Mesenchymal stem cell (in vitro differentiated cells and primary cell): ENCODE measurements around the gene HIRA.

Experiments used
- DNase-seq: peaks from one replicate; pipeline ENCODE4 v3.0.0-alpha.2; 2013
- H2AFZ ChIP-seq: one replicate; pipeline ENCODE4 v1.6.1; 2013; ENCODE audit warnings: low read depth, mild to moderate bottlenecking, control low read depth, inconsistent platforms, low read length, moderate library complexity
- H2AK5ac ChIP-seq: 2 replicates; pipeline ENCODE4 v1.6.1; 2013; ENCODE audit warnings: low read length, moderate library complexity, mild to moderate bottlenecking, inconsistent platforms; ENCODE audit not compliant: severe bottlenecking
- H2BK120ac ChIP-seq: one replicate; pipeline ENCODE4 v1.6.1; 2013; ENCODE audit warnings: low read depth, mild to moderate bottlenecking, inconsistent platforms, low read length, moderate library complexity
- H2BK12ac ChIP-seq, 2 experiments: one replicate each; pipeline ENCODE4 v1.6.1; 2013; ENCODE audit warnings: inconsistent platforms in 2 of 2, low read length in 2 of 2, mild to moderate bottlenecking in 2 of 2, moderate library complexity in 2 of 2, control low read depth in 1 of 2
- H2BK15ac ChIP-seq: one replicate; pipeline ENCODE4 v1.6.1; 2013; ENCODE audit warnings: mild to moderate bottlenecking, low read depth, inconsistent platforms; ENCODE audit not compliant: poor library complexity, severe bottlenecking
- H2BK5ac ChIP-seq: 2 replicates; pipeline ENCODE4 v1.6.1; 2013; ENCODE audit warnings: low read depth, mild to moderate bottlenecking, low read length, control low read depth, inconsistent platforms; ENCODE audit not compliant: poor library complexity, severe bottlenecking
- H3K14ac ChIP-seq, 2 experiments: one replicate each; pipeline ENCODE4 v1.6.1; 2013; ENCODE audit warnings: inconsistent platforms in 2 of 2, low read length in 2 of 2, control low read depth in 1 of 2, mild to moderate bottlenecking in 1 of 2, moderate library complexity in 1 of 2
- H3K18ac ChIP-seq, 2 experiments: one replicate each; pipeline ENCODE4 v1.6.1; 2013; ENCODE audit warnings: inconsistent platforms in 2 of 2, low read length in 2 of 2, control low read depth in 1 of 2, low read depth in 1 of 2, mild to moderate bottlenecking in 1 of 2
- H3K23ac ChIP-seq, 2 experiments: one replicate each; pipeline ENCODE4 v1.6.1; 2013; ENCODE audit warnings: inconsistent platforms in 2 of 2, low read length in 2 of 2, mild to moderate bottlenecking in 2 of 2, moderate library complexity in 2 of 2, control low read depth in 1 of 2
- H3K27ac ChIP-seq: 2 replicates; pipeline ENCODE4 v1.5.1; 2013; ENCODE audit warnings: mild to moderate bottlenecking, moderate library complexity, low read length, control low read depth, inconsistent platforms; ENCODE audit not compliant: poor library complexity, severe bottlenecking
- H3K27me3 ChIP-seq, 2 experiments: 2 replicates each; pipeline versions ENCODE4 v1.6.1 to v1.7.0; 2013; ENCODE audit warnings: low read length in 2 of 2, mild to moderate bottlenecking in 2 of 2, moderate library complexity in 2 of 2, control low read depth in 1 of 2, inconsistent platforms in 1 of 2; ENCODE audit not compliant: control insufficient read depth in 1 of 2, insufficient read depth in 1 of 2
- H3K36me3 ChIP-seq, 2 experiments: 2 replicates each; pipeline versions ENCODE4 v1.6.1 to v1.7.0; 2013; ENCODE audit warnings: low read length in 2 of 2, control low read depth in 1 of 2, inconsistent platforms in 1 of 2, low read depth in 1 of 2, mild to moderate bottlenecking in 1 of 2; ENCODE audit not compliant: insufficient read depth in 2 of 2, control insufficient read depth in 1 of 2
- H3K4ac ChIP-seq, 2 experiments: one replicate each; pipeline ENCODE4 v1.6.1; 2013; ENCODE audit warnings: inconsistent platforms in 2 of 2, low read length in 2 of 2, mild to moderate bottlenecking in 2 of 2, moderate library complexity in 2 of 2, control low read depth in 1 of 2, low read depth in 1 of 2
- H3K4me1 ChIP-seq: 2 replicates; pipeline ENCODE4 v1.6.1; 2013; ENCODE audit warnings: low read depth, low read length, control low read depth; ENCODE audit not compliant: control insufficient read depth, insufficient read depth
- H3K4me2 ChIP-seq: 2 replicates; pipeline ENCODE4 v1.6.1; 2013; ENCODE audit warnings: low read length, mild to moderate bottlenecking, inconsistent platforms; ENCODE audit not compliant: poor library complexity, severe bottlenecking
- H3K4me3 ChIP-seq, 2 experiments: 2 replicates each; pipeline versions ENCODE4 v1.5.1 to v1.7.0; 2013; ENCODE audit warnings: low read length in 2 of 2, mild to moderate bottlenecking in 2 of 2, control low read depth in 1 of 2, low read depth in 1 of 2; ENCODE audit not compliant: insufficient read depth in 1 of 2
- H3K79me1 ChIP-seq: replicated peaks from 2 replicates; pipeline ENCODE4 v1.6.1; 2013; ENCODE audit warnings: mild to moderate bottlenecking, control low read depth, low read length, inconsistent platforms; ENCODE audit not compliant: poor library complexity, severe bottlenecking
- H3K9ac ChIP-seq: 2 replicates; pipeline ENCODE4 v1.7.0; 2013; ENCODE audit warnings: mild to moderate bottlenecking, low read length, moderate library complexity
- H3K9me3 ChIP-seq: 2 replicates; pipeline ENCODE4 v1.7.0; 2013; ENCODE audit warnings: mild to moderate bottlenecking, low read length; ENCODE audit not compliant: control insufficient read depth
- H4K8ac ChIP-seq: one replicate; pipeline ENCODE4 v1.6.1; 2013; ENCODE audit warnings: inconsistent platforms, mild to moderate bottlenecking, low read length, moderate library complexity
- H4K91ac ChIP-seq: one replicate; pipeline ENCODE4 v1.6.1; 2013; ENCODE audit warnings: mild to moderate bottlenecking, low read length, inconsistent platforms
- WGBS: methylation state at CpG from one replicate; pipeline ENCODE4 v1.1.7; 2013; ENCODE audit warnings: mixed read lengths; 5-methylcytosine and 5-hydroxymethylcytosine counted together

The HIRA gene

DNA sequence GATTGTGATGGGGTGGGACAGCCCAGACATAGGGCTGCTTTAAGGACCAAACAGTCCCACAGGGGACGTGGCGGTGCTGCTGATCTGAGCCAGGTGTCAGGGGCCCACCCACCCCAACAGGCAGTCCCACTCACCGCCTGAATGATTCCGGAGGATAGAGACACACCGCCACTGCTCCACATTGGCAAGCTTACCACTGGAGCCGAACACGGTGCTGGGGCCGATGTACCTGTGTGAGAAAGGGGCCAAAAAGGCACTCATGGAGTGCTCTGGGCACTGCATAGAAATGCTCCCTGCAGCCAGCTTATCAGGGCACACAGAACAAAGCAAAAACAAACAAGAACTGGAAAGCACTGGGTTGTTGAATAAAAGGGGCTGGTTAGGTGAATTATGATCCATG is 25.9 kb downstream of the HIRA start:
- no peak overlapping the region for H2BK15ac ChIP-seq
- H3K18ac ChIP-seq, result no peak overlapping the region
- H3K79me1 ChIP-seq, result peaks cover 40% of the 10 kb centered on the region
- no peak overlapping the region for H3K4me2 ChIP-seq
- H2BK12ac ChIP-seq, result no peak overlapping the region
- H3K14ac ChIP-seq, result no peak overlapping the region
- H3K4ac ChIP-seq, result no peak overlapping the region
- WGBS, result 99% methylated on average over 8 of the region's 8 CpGs
- no peak overlapping the region for H2BK5ac ChIP-seq
- DNase-seq, result no peak
- H2AFZ ChIP-seq, result no peak overlapping the region
- H3K4me3 ChIP-seq, result no peak overlapping the region
- no peak overlapping the region for H4K8ac ChIP-seq
- H3K36me3 ChIP-seq, result peaks cover 41 to 77% of the 10 kb centered on the region in 2 experiments
- H3K4me1 ChIP-seq, result no peaks in the 10 kb centered on the region
- H3K9me3 ChIP-seq, result no peaks in the 10 kb centered on the region
- no peak overlapping the region for H3K27ac ChIP-seq
- H2AK5ac ChIP-seq, result no peak overlapping the region
- no peak overlapping the region for H3K23ac ChIP-seq
- H3K27me3 ChIP-seq, result no peaks in the 10 kb centered on the region
- H4K91ac ChIP-seq, result no peak overlapping the region
- H2BK120ac ChIP-seq, result no peak overlapping the region
- H3K9ac ChIP-seq, result no peak overlapping the region

DNA sequence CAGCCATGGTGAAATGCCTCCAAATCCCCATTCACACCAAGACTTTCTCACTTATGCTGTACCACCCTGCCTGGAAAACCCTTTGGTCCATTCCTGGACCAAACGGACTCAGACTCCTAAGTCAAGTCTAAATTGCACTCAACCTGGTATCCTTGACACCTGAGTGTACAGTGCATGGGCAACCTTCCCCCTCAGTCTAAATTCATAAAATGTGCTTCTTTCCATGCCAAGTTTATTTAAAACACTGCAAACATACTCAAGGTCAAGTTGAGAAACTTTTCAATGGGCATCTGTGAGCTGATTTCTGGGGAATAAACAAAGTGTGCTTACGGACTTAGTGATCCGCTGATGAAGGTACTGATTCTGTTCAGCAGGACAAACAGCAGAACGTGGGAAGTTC is 26.4 kb downstream of the HIRA start:
- DNase-seq, result no peak
- Histone ChIP-seq H3K4me1 (no peaks in the 10 kb centered on the region), H4K91ac (no peak overlapping the region), H2AFZ (no peak overlapping the region), H3K4ac (no peak overlapping the region), H2AK5ac (no peak overlapping the region), H3K9me3 (no peaks in the 10 kb centered on the region), H3K27ac (no peak overlapping the region), H2BK15ac (no peak overlapping the region), H3K14ac (no peak overlapping the region), H3K79me1 (peaks cover 36% of the 10 kb centered on the region), H3K23ac (no peak overlapping the region), H4K8ac (no peak overlapping the region), H3K27me3 (no peaks in the 10 kb centered on the region), H2BK120ac (no peak overlapping the region), H3K18ac (no peak overlapping the region), H3K36me3 (peaks cover 42 to 81% of the 10 kb centered on the region in 2 experiments), H3K9ac (no peak overlapping the region), H2BK12ac (no peak overlapping the region), H3K4me3 (no peak overlapping the region), H2BK5ac (no peak overlapping the region), H3K4me2 (no peak overlapping the region)
- 97% methylated on average over 3 of the region's 4 CpGs for WGBS

DNA sequence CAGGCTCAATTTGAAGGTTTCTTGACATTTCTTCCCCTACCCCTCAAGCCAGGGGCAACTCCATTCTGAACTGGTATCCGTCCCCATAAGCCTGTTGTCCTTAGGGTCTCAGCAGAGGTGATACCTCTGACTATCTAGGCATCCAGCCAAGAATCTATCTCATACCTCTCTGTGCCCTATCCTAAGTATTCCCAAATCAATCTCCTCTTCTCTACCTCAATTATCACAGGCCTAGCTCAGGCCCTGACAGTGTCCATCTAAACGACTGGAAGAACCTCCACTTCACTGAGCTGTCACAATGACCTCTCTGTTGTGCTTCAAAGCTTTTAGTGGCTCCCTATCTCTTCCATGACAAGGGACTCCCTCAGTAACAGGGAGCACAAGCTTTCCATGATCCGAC is 26.9 kb downstream of the HIRA start:
- H2BK15ac ChIP-seq, result no peak overlapping the region
- H4K91ac ChIP-seq, result no peak overlapping the region
- H3K27me3 ChIP-seq, result no peaks in the 10 kb centered on the region
- peaks cover 32% of the 10 kb centered on the region for H3K79me1 ChIP-seq
- no peak overlapping the region for H4K8ac ChIP-seq
- no peak overlapping the region for H2AFZ ChIP-seq
- H3K27ac ChIP-seq, result no peak overlapping the region
- H2AK5ac ChIP-seq, result no peak overlapping the region
- H3K18ac ChIP-seq, result no peak overlapping the region
- no peak overlapping the region for H2BK12ac ChIP-seq
- no peak overlapping the region for H3K23ac ChIP-seq
- no peak overlapping the region for H2BK120ac ChIP-seq
- H3K4me3 ChIP-seq, result no peak overlapping the region
- no peak overlapping the region for H3K4ac ChIP-seq
- 96% methylated on average over 3 of the region's 3 CpGs for WGBS
- no peak for DNase-seq
- H3K14ac ChIP-seq, result no peak overlapping the region
- no peaks in the 10 kb centered on the region for H3K9me3 ChIP-seq
- peaks cover 40 to 81% of the 10 kb centered on the region in 2 experiments for H3K36me3 ChIP-seq
- no peak overlapping the region for H3K4me2 ChIP-seq
- no peak overlapping the region for H2BK5ac ChIP-seq
- H3K9ac ChIP-seq, result no peak overlapping the region
- H3K4me1 ChIP-seq, result no peaks in the 10 kb centered on the region

DNA sequence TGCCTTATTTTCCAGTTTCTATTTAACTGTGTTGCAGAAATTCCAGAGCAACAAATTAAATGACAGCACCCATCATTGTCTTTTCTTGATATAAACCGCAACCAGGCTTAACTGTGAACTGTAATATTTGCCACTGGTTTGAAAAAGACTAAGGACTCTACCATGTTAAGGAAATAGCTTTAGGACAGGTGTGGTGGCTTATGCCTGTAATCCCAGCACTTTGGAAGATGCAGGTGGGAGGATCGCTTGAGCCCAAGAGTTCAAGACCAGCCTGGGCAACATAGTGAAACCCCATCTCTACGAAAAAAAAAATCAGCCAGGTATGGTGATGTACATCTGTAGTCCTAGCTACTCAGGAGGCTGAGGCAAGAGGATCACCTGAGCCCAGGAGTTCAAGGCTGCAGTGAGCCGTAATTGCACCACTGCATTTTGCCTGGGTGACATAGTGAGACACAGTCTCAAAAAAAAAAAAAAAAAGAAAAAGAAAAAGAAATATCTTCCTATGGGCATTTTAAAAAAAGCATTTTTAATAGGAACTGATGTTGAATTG is 28.8 kb downstream of the HIRA start:
- Histone ChIP-seq H2AK5ac (no peak overlapping the region), H4K91ac (no peak overlapping the region), H3K4me3 (no peak overlapping the region), H3K36me3 (peaks cover 41 to 79% of the 10 kb centered on the region in 2 experiments), H2BK15ac (no peak overlapping the region), H3K79me1 (peaks cover 28% of the 10 kb centered on the region), H3K4me2 (no peak overlapping the region), H3K4me1 (no peaks in the 10 kb centered on the region), H3K23ac (no peak overlapping the region), H3K18ac (no peak overlapping the region), H3K14ac (no peak overlapping the region), H4K8ac (no peak overlapping the region), H2BK5ac (no peak overlapping the region), H3K9me3 (no peaks in the 10 kb centered on the region), H3K27ac (no peak overlapping the region), H2AFZ (no peak overlapping the region), H2BK12ac (no peak overlapping the region), H3K4ac (no peak overlapping the region), H2BK120ac (no peak overlapping the region), H3K27me3 (no peaks in the 10 kb centered on the region), H3K9ac (no peak overlapping the region)
- WGBS, result 100% methylated on average over 3 of the region's 4 CpGs
- DNase-seq, result no peak
